SK-N-MC (cell line): ENCODE data around the gene ITPR2.

Source experiments
- DNase-seq: peaks from one replicate; pipeline ENCODE4 v3.0.0-alpha.2; 2011; ENCODE audit warnings: low read depth, low spot score
- H3K27ac ChIP-seq: fragments of 200-600 bp; sonication (generic); 2 replicates; pipeline ENCODE4 v1.5.1; 2016; ENCODE audit warnings: mixed run types
- H3K36me3 ChIP-seq: fragments of 200-600 bp; sonication (generic); 2 replicates; pipeline ENCODE4 v1.6.1; 2017; ENCODE audit warnings: antibody characterized with exemption, low read length, mixed read lengths; ENCODE audit not compliant: insufficient read depth
- H3K4me3 ChIP-seq: fragments of 200-600 bp; sonication (generic); 2 replicates; pipeline ENCODE4 v1.5.1; 2016
- H3K9ac ChIP-seq: fragments of 200-600 bp; sonication (generic); 2 replicates; pipeline ENCODE4 v1.8.0; 2017; ENCODE audit warnings: mixed run types, mixed read lengths; ENCODE audit not compliant: insufficient read length
- H3K9me3 ChIP-seq: fragments of 200-600 bp; sonication (generic); 2 replicates; pipeline ENCODE4 v1.6.1; 2017; ENCODE audit warnings: low read depth, mild to moderate bottlenecking, antibody characterized with exemption, low read length, moderate library complexity, mixed read lengths
- EZH2 ChIP-seq: fragments of 200-600 bp; sonication (generic); IDR thresholded peaks from one replicate; pipeline ENCODE4 v1.6.1; 2017; ENCODE audit warnings: antibody characterized with exemption
- FOXP2 ChIP-seq: optimal IDR thresholded peaks from 2 replicates; pipeline ENCODE3; 2011; ENCODE audit warnings: mild to moderate bottlenecking, moderate library complexity; ENCODE audit not compliant: insufficient read depth; ENCODE audit errors: extremely low read length, control extremely low read depth
- POLR2AphosphoS5 ChIP-seq: IDR thresholded peaks from 2 replicates; pipeline ENCODE4 v1.6.1; 2012; ENCODE audit warnings: mild to moderate bottlenecking, low read depth, low read length, borderline replicate concordance

ITPR2 gene

GRCh38 chr12:26696048-26696612 lies 136.9 kb downstream of the ITPR2 start:
- no peak overlapping the region for H3K27ac ChIP-seq

DNA sequence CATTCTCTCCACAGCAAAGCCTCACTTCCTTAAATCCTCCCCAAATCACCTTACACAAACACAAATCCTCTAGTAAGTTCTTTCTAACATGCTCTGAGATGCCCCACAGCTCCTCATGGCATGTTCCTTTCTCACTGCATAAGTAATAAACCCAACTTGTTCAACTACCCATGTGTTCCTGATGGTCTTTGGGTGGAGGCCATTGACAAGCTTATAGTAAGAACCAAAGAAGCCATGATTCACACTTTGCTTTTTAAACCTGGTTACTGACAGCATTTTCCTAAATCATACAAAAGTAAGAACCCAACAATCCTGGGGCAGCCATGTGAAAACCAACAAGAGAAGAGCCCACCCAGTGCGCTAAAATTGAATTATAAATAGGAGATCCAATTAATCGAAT lies 138.6 kb downstream of the ITPR2 start:
- Histone ChIP-seq H3K9ac (no peak overlapping the region), H3K36me3 (no peaks in the 10 kb centered on the region), H3K9me3 (no peaks in the 10 kb centered on the region), H3K27ac (no peak overlapping the region), H3K4me3 (no peak overlapping the region)
- TF ChIP-seq EZH2 = no peak
- TF ChIP-seq FOXP2 = no peak
- TF ChIP-seq POLR2AphosphoS5 = no peak
- DNase-seq = no peak

More at GRCh38 chr12:26696048-26696612, 136.9 kb downstream of the ITPR2 start:
- H3K36me3 ChIP-seq = no peaks in the 10 kb centered on the region
- H3K9me3 ChIP-seq = no peaks in the 10 kb centered on the region
- no peak for DNase-seq
- H3K9ac ChIP-seq = no peak overlapping the region
- no peak for TF ChIP-seq POLR2AphosphoS5
- no peak overlapping the region for H3K4me3 ChIP-seq

GRCh38 chr12:26692407-26692806 lies 140.6 kb downstream of the ITPR2 start:
- DNase-seq = no peak
- Histone ChIP-seq H3K9ac (no peak overlapping the region), H3K9me3 (no peaks in the 10 kb centered on the region), H3K4me3 (no peak overlapping the region), H3K27ac (no peak overlapping the region), H3K36me3 (no peaks in the 10 kb centered on the region)
- no peak for TF ChIP-seq FOXP2
- no peak for TF ChIP-seq POLR2AphosphoS5
- TF ChIP-seq EZH2 = no peak

DNA sequence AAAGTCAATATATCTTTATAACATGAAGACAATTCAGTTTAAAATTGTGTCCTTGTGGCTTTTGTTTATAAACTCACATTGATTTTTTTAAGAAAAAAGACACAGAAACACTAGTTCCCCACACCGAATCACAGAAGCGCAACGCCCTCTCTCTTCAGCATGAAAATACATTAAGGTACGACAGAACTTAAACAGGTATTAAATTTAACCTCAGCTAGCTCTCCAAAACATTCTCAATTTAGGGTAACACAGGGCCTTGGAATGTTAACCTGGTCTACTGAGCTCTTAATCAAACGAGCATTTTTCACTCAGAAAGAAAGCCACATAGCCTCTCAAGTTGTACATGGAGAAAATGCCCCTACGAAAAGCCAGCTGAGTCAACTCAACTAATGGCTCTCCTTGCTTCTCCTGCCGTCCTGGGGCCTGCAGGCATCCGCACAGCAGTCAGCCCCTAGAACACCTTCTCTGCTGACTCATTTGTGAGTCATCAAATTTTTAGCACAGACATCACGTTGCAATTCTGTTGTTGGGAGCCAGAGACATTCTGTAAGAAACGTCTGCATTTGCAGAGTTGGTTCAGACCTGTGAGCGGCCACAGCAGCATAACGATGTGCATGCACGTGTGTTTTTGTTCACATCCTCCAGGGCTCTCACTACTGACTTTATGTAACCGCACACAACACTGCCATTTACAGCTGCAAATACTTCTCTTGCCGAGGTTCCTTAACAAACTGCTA lies 141.6 kb downstream of the ITPR2 start:
- Histone ChIP-seq H3K9ac (no peak overlapping the region), H3K9me3 (no peaks in the 10 kb centered on the region), H3K27ac (no peak overlapping the region), H3K36me3 (no peaks in the 10 kb centered on the region), H3K4me3 (no peak overlapping the region)
- TF ChIP-seq EZH2 = no peak
- no peak for TF ChIP-seq FOXP2
- TF ChIP-seq POLR2AphosphoS5 = no peak
- DNase-seq = no peak

- TF ChIP-seq EZH2 (no peak), POLR2AphosphoS5 (no peak), FOXP2 (no peak)
- no peaks in the 10 kb centered on the region for H3K9me3 ChIP-seq
- no peak overlapping the region for H3K4me3 ChIP-seq
- no peak for DNase-seq
- H3K36me3 ChIP-seq = no peaks in the 10 kb centered on the region
- no peak overlapping the region for H3K9ac ChIP-seq
- no peak overlapping the region for H3K27ac ChIP-seq
These were observed 142.4 kb downstream of the ITPR2 start for GRCh38 chr12:26690601-26691000.

DNA sequence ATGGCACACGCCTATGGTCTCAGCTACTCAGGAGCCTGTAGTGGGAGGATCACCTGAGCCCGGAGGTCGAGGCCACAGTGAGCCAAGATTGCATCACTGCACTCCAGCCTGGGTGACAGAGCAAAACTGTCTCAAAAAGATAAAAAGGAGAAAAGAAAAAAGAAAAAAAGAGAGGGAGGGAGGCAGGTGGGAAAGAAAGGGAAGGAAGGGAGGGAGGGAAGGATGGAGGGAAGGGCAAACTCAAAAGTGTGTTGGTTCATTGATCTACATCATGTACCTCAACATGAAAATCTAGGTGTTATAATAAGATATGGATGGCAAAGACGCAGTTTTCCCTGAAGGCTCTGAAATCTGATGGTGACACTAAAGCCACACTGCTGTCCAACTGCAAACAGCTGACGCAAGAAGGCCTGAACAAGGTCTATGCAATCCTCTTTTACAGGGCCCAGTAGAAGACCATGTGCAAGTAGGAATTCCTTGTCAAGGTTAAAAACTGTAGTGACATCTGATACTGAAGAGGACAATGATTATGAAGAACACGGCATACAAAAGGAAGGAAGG lies 143.6 kb downstream of the ITPR2 start:
- H3K4me3 ChIP-seq = no peak overlapping the region
- H3K36me3 ChIP-seq = no peaks in the 10 kb centered on the region
- TF ChIP-seq FOXP2 (no peak), POLR2AphosphoS5 (no peak), EZH2 (no peak)
- no peaks in the 10 kb centered on the region for H3K9me3 ChIP-seq
- DNase-seq = no peak
- H3K27ac ChIP-seq = no peak overlapping the region
- no peak overlapping the region for H3K9ac ChIP-seq

GRCh38 chr12:26688344-26688904 lies 144.6 kb downstream of the ITPR2 start:
- Histone ChIP-seq H3K9ac (no peak overlapping the region), H3K4me3 (no peak overlapping the region), H3K9me3 (no peaks in the 10 kb centered on the region), H3K27ac (no peak overlapping the region), H3K36me3 (no peaks in the 10 kb centered on the region)
- TF ChIP-seq EZH2 = no peak
- no peak for TF ChIP-seq POLR2AphosphoS5
- no peak for TF ChIP-seq FOXP2
- no peak for DNase-seq

- no peaks in the 10 kb centered on the region for H3K36me3 ChIP-seq
- no peak overlapping the region for H3K4me3 ChIP-seq
- H3K27ac ChIP-seq = no peak overlapping the region
- DNase-seq = no peak
- H3K9me3 ChIP-seq = no peaks in the 10 kb centered on the region
- H3K9ac ChIP-seq = no peak overlapping the region
- TF ChIP-seq FOXP2 = no peak
- no peak for TF ChIP-seq POLR2AphosphoS5
- no peak for TF ChIP-seq EZH2
These were observed 146.6 kb downstream of the ITPR2 start for GRCh38 chr12:26686408-26686807.
